ENCODE measurements around the gene SMG7.

- TF ChIP-seq CTCF (IDR thresholded peaks at IDR 0.05; ENCODE audit: low read depth, low read length) (no peak), POLR2A (IDR thresholded peaks at IDR 0.05; ENCODE audit: extremely low read depth, insufficient read length) (no peak)
Measured at GRCh38 chr1:183562701-183563100, 90.4 kb downstream of the SMG7 start.

Data from NB4 (cell line).